Lung microvascular endothelial cell (primary cell): ENCODE data around the gene PIK3R5. TPM values are rescaled to one million over a fixed set of nuclear protein-coding genes. Genes with fewer than 3 reads are reported as not detected.

Experiments
- DNase-seq, 2 donors: peaks; one replicate each; pipeline versions ENCODE4 v3.0.0 to v3.0.0-alpha.2; 2010; ENCODE audit warnings: low read depth in 2 of 2
- total RNA-seq: library from RNA; depleted of rRNA; stranded (reverse); fragments of >200 nt; gene quantifications from 2 replicates; pipeline ENCODE4 v1.2.1, GENCODE V29; 2014

Gene PIK3R5
- total RNA-seq, 1 donor from 2014 or later, result not detected

- DNase-seq, result no peak
Measured at GRCh38 chr17:8879410-8879809, 86.1 kb downstream of the PIK3R5 start.

GRCh38 chr17:8877984-8878383, 87.5 kb downstream of the PIK3R5 start:
- DNase-seq, result no peak

GRCh38 chr17:8875957-8876356, 89.5 kb downstream of the PIK3R5 start:
- no peak for DNase-seq

- DNase-seq, result no peak
Measured at GRCh38 chr17:8875436-8875835, 90.1 kb downstream of the PIK3R5 start.

GRCh38 chr17:8873801-8874715, 91.4 kb downstream of the PIK3R5 start:
- no peak for DNase-seq

GRCh38 chr17:8872705-8873435, 92.6 kb downstream of the PIK3R5 start:
- peak in 1 of 2 donors; percentile 48 for DNase-seq

- no peak for DNase-seq
Measured at GRCh38 chr17:8872036-8872704, 93.3 kb downstream of the PIK3R5 start.

- DNase-seq, result no peak
Measured at GRCh38 chr17:8871081-8871581, 94.4 kb downstream of the PIK3R5 start.

- DNase-seq, result no peak
Measured at GRCh38 chr17:8870406-8871040, 95.0 kb downstream of the PIK3R5 start.

GRCh38 chr17:8869114-8869815, 96.2 kb downstream of the PIK3R5 start:
- no peak for DNase-seq

GRCh38 chr17:8868529-8868951, 97.0 kb downstream of the PIK3R5 start:
- no peak for DNase-seq

GRCh38 chr17:8868092-8868491, 97.4 kb downstream of the PIK3R5 start:
- DNase-seq, result no peak

- no peak for DNase-seq
Measured at GRCh38 chr17:8867361-8867981, 98.0 kb downstream of the PIK3R5 start, which contains the start of gene PIK3R6. PIK3R6 (minus strand) TSS chr17:8867674; CDS start chr17:8849794, 17,880 bp downstream.

GRCh38 chr17:8865811-8866210, 99.7 kb downstream of the PIK3R5 start:
- no peak for DNase-seq

GRCh38 chr17:8865385-8865784, 100.1 kb downstream of the PIK3R5 start:
- no peak for DNase-seq

GRCh38 chr17:8862213-8863056, 103.1 kb downstream of the PIK3R5 start:
- DNase-seq, result no peak

GRCh38 chr17:8861495-8862181, 103.9 kb downstream of the PIK3R5 start:
- DNase-seq, result no peak

GRCh38 chr17:8859804-8860430, 105.6 kb downstream of the PIK3R5 start:
- no peak for DNase-seq
